ENCODE results near the gene PCDHGA2. TPM values are rescaled to one million over a fixed set of nuclear protein-coding genes. Genes with fewer than 3 reads are reported as not detected.
"Not testable (repeated sequence)": the region's sequence is repeated elsewhere in the genome, so short reads cannot be mapped to it uniquely, and the experiment has no call there.

PCDHGA2 gene
- total RNA-seq: 1 to 10 TPM in 1 of 3 donors, under 1 TPM in 2; 0.41 to 3.8 (median 0.51) TPM
- long read RNA-seq, donor 1: 0 reads
- long read RNA-seq, donor 2: 0 reads

- no peaks in the 10 kb centered on the region for H3K4me1 ChIP-seq (ENCODE audit: low read depth)
- ATAC-seq: no peak
- H3K36me3 ChIP-seq (ENCODE audit: low read depth): no peaks in the 10 kb centered on the region
- peaks cover 58% of the 10 kb centered on the region for H3K9me3 ChIP-seq
- DNase-seq: no peak
- TF ChIP-seq, protein P1, sequence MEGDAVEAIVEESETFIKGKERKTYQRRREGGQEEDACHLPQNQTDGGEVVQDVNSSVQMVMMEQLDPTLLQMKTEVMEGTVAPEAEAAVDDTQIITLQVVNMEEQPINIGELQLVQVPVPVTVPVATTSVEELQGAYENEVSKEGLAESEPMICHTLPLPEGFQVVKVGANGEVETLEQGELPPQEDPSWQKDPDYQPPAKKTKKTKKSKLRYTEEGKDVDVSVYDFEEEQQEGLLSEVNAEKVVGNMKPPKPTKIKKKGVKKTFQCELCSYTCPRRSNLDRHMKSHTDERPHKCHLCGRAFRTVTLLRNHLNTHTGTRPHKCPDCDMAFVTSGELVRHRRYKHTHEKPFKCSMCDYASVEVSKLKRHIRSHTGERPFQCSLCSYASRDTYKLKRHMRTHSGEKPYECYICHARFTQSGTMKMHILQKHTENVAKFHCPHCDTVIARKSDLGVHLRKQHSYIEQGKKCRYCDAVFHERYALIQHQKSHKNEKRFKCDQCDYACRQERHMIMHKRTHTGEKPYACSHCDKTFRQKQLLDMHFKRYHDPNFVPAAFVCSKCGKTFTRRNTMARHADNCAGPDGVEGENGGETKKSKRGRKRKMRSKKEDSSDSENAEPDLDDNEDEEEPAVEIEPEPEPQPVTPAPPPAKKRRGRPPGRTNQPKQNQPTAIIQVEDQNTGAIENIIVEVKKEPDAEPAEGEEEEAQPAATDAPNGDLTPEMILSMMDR (IDR thresholded peaks at IDR 0.05): no peak
- intact Hi-C loops (cut with DNase I, micrococcal nuclease): no loop called here
- H3K4me3 ChIP-seq: no peak within 1 kb of the TSS
Measured at GRCh38 chr5:141338538-141339306, at the start of gene PCDHGA2. Gene PCDHGA2 (plus strand): TSS chr5:141338760.

DNA sequence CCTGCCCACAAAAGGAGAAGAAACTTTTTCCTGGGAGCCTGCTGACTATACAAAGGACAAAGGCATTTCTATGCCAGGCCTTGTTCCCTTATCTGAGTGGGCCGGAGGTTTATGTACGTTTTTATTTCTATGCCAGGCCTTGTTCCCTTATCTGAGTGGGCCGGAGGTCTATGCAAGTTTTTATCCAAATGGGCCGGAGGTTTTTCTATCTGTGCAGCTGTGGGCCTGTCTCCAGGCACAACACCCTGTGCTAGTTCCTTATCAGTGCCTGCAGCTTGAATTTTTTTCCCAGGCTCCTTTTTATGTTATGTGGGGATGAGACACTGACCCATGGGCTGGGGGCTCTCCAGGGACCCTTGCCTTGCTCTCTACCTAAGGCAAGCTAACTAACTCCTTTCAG is 40.2 kb upstream of the PCDHGA2 start:
- intact Hi-C loops (cut with DNase I, micrococcal nuclease): no loop called here
- DNase-seq: no peak
- H3K4me3 ChIP-seq: no peak overlapping the region
- TF ChIP-seq, protein P1 (IDR thresholded peaks at IDR 0.05): no peak
- ATAC-seq: no peak
- H3K9me3 ChIP-seq: peaks cover 98% of the 10 kb centered on the region
- no peaks in the 10 kb centered on the region for H3K4me1 ChIP-seq (ENCODE audit: low read depth)
- H3K36me3 ChIP-seq (ENCODE audit: low read depth): no peaks in the 10 kb centered on the region

DNA sequence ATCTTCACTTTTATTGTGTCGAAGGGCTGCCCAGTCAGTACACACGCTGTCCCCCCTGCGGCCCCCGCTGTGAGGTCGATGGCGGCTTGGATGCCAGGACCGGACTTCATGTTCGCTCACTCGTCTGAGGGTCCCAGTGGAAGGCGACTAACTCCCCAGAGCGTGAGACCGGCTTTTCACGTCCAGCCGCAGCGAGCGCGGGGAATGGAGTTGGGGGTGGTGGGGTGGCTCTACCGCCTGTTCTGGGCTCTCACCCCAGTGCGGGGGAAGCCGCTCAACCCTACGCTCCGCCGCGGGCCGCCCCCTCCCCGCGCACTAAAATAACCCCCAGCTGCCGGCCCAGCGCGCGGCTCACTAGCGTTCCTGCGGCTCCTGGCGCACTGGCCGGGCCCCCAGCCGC is 34.8 kb upstream of the PCDHGA2 start, which contains the start of gene SLC25A2:
Gene SLC25A2 (minus strand): TSS at position 294 of the 400 bp plus-strand sequence. CDS start 184 bp downstream, at position 110.
- DNase-seq (no peak), ATAC-seq (no peak)
- TF ChIP-seq, protein P1 (IDR thresholded peaks at IDR 0.05): no peak
- H3K4me1 ChIP-seq (ENCODE audit: low read depth): no peaks in the 10 kb centered on the region
- no peaks in the 10 kb centered on the region for H3K36me3 ChIP-seq (ENCODE audit: low read depth)
- H3K9me3 ChIP-seq: peaks cover 99% of the 10 kb centered on the region
- H3K4me3 ChIP-seq: no peak within 1 kb of the TSS
- intact Hi-C loops (cut with DNase I, micrococcal nuclease): no loop called here

- peaks cover 100% of the 10 kb centered on the region for H3K9me3 ChIP-seq
Measured at GRCh38 chr5:141306630-141307029, 31.9 kb upstream of the PCDHGA2 start.

GRCh38 chr5:141313711-141314110 is 24.8 kb upstream of the PCDHGA2 start:
- TF ChIP-seq, protein P1 (IDR thresholded peaks at IDR 0.05): no peak
- Histone ChIP-seq H3K4me3 (no peak overlapping the region), H3K4me1 (ENCODE audit: low read depth) (no peaks in the 10 kb centered on the region), H3K36me3 (ENCODE audit: low read depth) (no peaks in the 10 kb centered on the region), H3K9me3 (peaks cover 100% of the 10 kb centered on the region)
- intact Hi-C loops (cut with DNase I, micrococcal nuclease): no loop called here
- ATAC-seq (no peak), DNase-seq (no peak)

More at GRCh38 chr5:141306630-141307029, 31.9 kb upstream of the PCDHGA2 start:
- intact Hi-C loops (cut with DNase I, micrococcal nuclease): no loop called here
- DNase-seq (no peak), ATAC-seq (no peak)
- Histone ChIP-seq H3K4me1 (ENCODE audit: low read depth) (no peaks in the 10 kb centered on the region), H3K36me3 (ENCODE audit: low read depth) (no peaks in the 10 kb centered on the region), H3K4me3 (no peak overlapping the region)
- TF ChIP-seq, protein P1 (IDR thresholded peaks at IDR 0.05): no peak

DNA sequence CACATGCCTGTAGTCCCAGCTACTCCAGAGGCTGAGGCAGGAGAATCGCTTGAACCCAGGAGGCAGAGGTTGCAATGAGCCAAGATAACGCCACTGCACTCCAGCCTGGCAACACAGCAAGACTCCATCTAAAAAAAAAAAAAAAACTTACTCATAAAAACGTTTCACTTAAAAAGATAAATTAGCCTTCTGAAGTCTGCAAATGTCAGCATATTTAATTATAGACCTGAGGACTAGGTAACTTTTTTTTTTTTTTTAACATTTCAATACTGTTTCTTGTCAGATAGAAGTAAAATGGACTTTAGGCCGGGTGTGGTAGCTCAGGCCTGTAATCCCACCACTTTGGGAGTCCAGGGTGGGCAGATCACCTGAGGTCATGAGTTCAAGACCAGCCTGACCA is 21.6 kb upstream of the PCDHGA2 start:
- H3K36me3 ChIP-seq (ENCODE audit: low read depth); intact Hi-C loops (cut with DNase I, micrococcal nuclease); H3K4me1 ChIP-seq (ENCODE audit: low read depth); ATAC-seq; H3K4me3 ChIP-seq; DNase-seq: not testable (repeated sequence)
- peaks cover 88% of the 10 kb centered on the region for H3K9me3 ChIP-seq

Data from mucosa of descending colon (tissue), 3 donors.